Type B pancreatic cell (in vitro differentiated cells): ENCODE data around the gene KATNAL2. TPM values are rescaled to one million over a fixed set of nuclear protein-coding genes. Genes with fewer than 3 reads are reported as not detected.

ENCODE experiments used
- DNase-seq: peaks from one replicate; pipeline ENCODE4 v3.0.0; 2021; ENCODE audit warnings: mixed read lengths; ENCODE audit not compliant: unreplicated experiment; ENCODE audit errors: extremely low spot score
- H3K27ac Mint-ChIP-seq: 2 replicates; pipeline ENCODE4 v1.8.0; 2021; ENCODE audit warnings: mild to moderate bottlenecking, mixed read lengths
- H3K27me3 Mint-ChIP-seq: 2 replicates; pipeline ENCODE4 v1.8.0; 2021; ENCODE audit warnings: mixed read lengths
- H3K36me3 Mint-ChIP-seq: 2 replicates; pipeline ENCODE4 v1.8.0; 2021; ENCODE audit warnings: mixed read lengths
- H3K4me1 Mint-ChIP-seq: one replicate; pipeline ENCODE4 v1.8.0; 2021; ENCODE audit warnings: mixed read lengths; ENCODE audit not compliant: unreplicated experiment
- H3K4me3 Mint-ChIP-seq: 2 replicates; pipeline ENCODE4 v1.8.0; 2021; ENCODE audit warnings: mild to moderate bottlenecking, mixed read lengths
- H3K9me3 Mint-ChIP-seq: 2 replicates; pipeline ENCODE4 v1.8.0; 2021; ENCODE audit warnings: mixed read lengths
- CTCF ChIP-seq: fragments of 200-600 bp; sonication (generic); conservative IDR thresholded peaks from 2 replicates; pipeline ENCODE4 v1.5.0; 2021; ENCODE audit warnings: antibody characterized with exemption, mild to moderate bottlenecking
- long read RNA-seq: library from polyadenylated mRNA; unstranded; transcript quantifications from one replicate; pipeline ENCODE4 v2.0.0, GENCODE V29; 2020
- total RNA-seq: library from RNA; stranded (reverse); gene quantifications from 2 replicates; pipeline ENCODE4 v1.2.1, GENCODE V29; 2021; ENCODE audit warnings: low replicate concordance

Gene KATNAL2
- total RNA-seq = 1.9 and 8.6 TPM in 2 replicates
- long read RNA-seq, partial matches to known transcripts = 1 of 9 reads
- long read RNA-seq, other reads (novel, unspliced or antisense) = 7 of 9 reads

- TF ChIP-seq CTCF = peak; percentile 11
- no peaks in the 10 kb centered on the region for H3K9me3 Mint-ChIP-seq
- peak; percentile 85 for DNase-seq
- H3K27ac Mint-ChIP-seq = peak within 1 kb of the TSS; percentile 91
- peaks cover 3% of the 10 kb centered on the region for H3K27me3 Mint-ChIP-seq
- H3K4me1 Mint-ChIP-seq = peaks cover 30% of the 10 kb centered on the region
- H3K36me3 Mint-ChIP-seq = peaks cover 4% of the 10 kb centered on the region
- H3K4me3 Mint-ChIP-seq = peak within 1 kb of the TSS; percentile 96
Measured at GRCh38 chr18:46917108-46917802, at the start of gene KATNAL2, which contains the start of gene PIAS2. TSS of gene KATNAL2 (plus strand) at chr18:46917602. CDS start at chr18:46946873, 29,271 bp downstream. TSS of gene PIAS2 (minus strand) at chr18:46917507. CDS start at chr18:46917345, 162 bp downstream.

- peak overlapping the region; percentile 22 for H3K27ac Mint-ChIP-seq
- no peak for TF ChIP-seq CTCF
- peaks cover 25% of the 10 kb centered on the region for H3K9me3 Mint-ChIP-seq
- H3K27me3 Mint-ChIP-seq = no peaks in the 10 kb centered on the region
- no peak overlapping the region for H3K4me3 Mint-ChIP-seq
- peaks cover 28% of the 10 kb centered on the region for H3K36me3 Mint-ChIP-seq
- DNase-seq = no peak
- H3K4me1 Mint-ChIP-seq = peaks cover 6% of the 10 kb centered on the region
Measured at GRCh38 chr18:46868169-46868921, 49.1 kb upstream of the KATNAL2 start.

GRCh38 chr18:46877329-46877987 lies 39.9 kb upstream of the KATNAL2 start:
- DNase-seq = no peak
- H3K27ac Mint-ChIP-seq = peak overlapping the region; percentile 61

GRCh38 chr18:46883180-46883579 lies 34.2 kb upstream of the KATNAL2 start:
- no peaks in the 10 kb centered on the region for H3K4me1 Mint-ChIP-seq
- H3K9me3 Mint-ChIP-seq = no peaks in the 10 kb centered on the region
- H3K27ac Mint-ChIP-seq = no peak overlapping the region
- DNase-seq = no peak
- peaks cover 30% of the 10 kb centered on the region for H3K36me3 Mint-ChIP-seq
- no peak for TF ChIP-seq CTCF
- no peaks in the 10 kb centered on the region for H3K27me3 Mint-ChIP-seq
- H3K4me3 Mint-ChIP-seq = no peak overlapping the region

More at GRCh38 chr18:46877329-46877987, 39.9 kb upstream of the KATNAL2 start:
- Mint-ChIP-seq H3K27me3 (no peaks in the 10 kb centered on the region), H3K4me1 (no peaks in the 10 kb centered on the region), H3K9me3 (peaks cover 16% of the 10 kb centered on the region), H3K36me3 (peaks cover 45% of the 10 kb centered on the region), H3K4me3 (no peak overlapping the region)
- TF ChIP-seq CTCF = no peak

GRCh38 chr18:46886893-46887292 lies 30.5 kb upstream of the KATNAL2 start:
- H3K27me3 Mint-ChIP-seq = no peaks in the 10 kb centered on the region
- no peaks in the 10 kb centered on the region for H3K4me1 Mint-ChIP-seq
- peaks cover 44% of the 10 kb centered on the region for H3K36me3 Mint-ChIP-seq
- H3K27ac Mint-ChIP-seq = no peak overlapping the region
- no peak for DNase-seq
- peaks cover 4% of the 10 kb centered on the region for H3K9me3 Mint-ChIP-seq
- H3K4me3 Mint-ChIP-seq = no peak overlapping the region
- TF ChIP-seq CTCF = no peak
